HepG2 (cell line): ENCODE measurements around the gene UBR4. TPM values are rescaled to one million over a fixed set of nuclear protein-coding genes. Genes with fewer than 3 reads are reported as not detected.

Source experiments
- AKAP8 ChIP-seq: sonication (generic); formaldehyde crosslinking; IDR thresholded peaks from 2 replicates; pipeline ENCODE4 v1.5.1; 2020; ENCODE audit warnings: mild to moderate bottlenecking, missing genetic modification reagents
- BATF2 ChIP-seq: sonication (generic); formaldehyde crosslinking; IDR thresholded peaks from 2 replicates; pipeline ENCODE4 v1.8.0; 2022; ENCODE audit warnings: mild to moderate bottlenecking, missing genetic modification reagents, moderate library complexity
- BCL6 ChIP-seq: IDR thresholded peaks from 2 replicates; pipeline ENCODE4 v1.6.1; 2016; ENCODE audit warnings: missing genetic modification reagents, missing compliant biosample characterization
- CHD2 ChIP-seq: IDR thresholded peaks from 2 replicates; pipeline ENCODE4 v1.6.1; 2011; ENCODE audit warnings: low read depth, low read length, improper control_type of control experiment
- DBP ChIP-seq: sonication (generic); formaldehyde crosslinking; IDR thresholded peaks from 2 replicates; pipeline ENCODE4 v1.4.0; 2020; ENCODE audit warnings: missing genetic modification reagents; ENCODE audit errors: not compliant biosample characterization
- HNF4A ChIP-seq: sonication (generic); formaldehyde crosslinking; IDR thresholded peaks from 2 replicates; pipeline ENCODE4 v1.4.0; 2020; ENCODE audit warnings: missing genetic modification reagents
- HOXA5 ChIP-seq: sonication (generic); formaldehyde crosslinking; IDR thresholded peaks from 2 replicates; pipeline ENCODE4 v1.4.0; 2020; ENCODE audit warnings: missing genetic modification reagents
- KDM5A ChIP-seq: fragments of 200-600 bp; sonication (generic); IDR thresholded peaks from 2 replicates; pipeline ENCODE4 v1.7.0; 2018; ENCODE audit warnings: antibody characterized with exemption, mild to moderate bottlenecking, low read length, borderline replicate concordance
- KDM5B ChIP-seq: sonication (generic); formaldehyde crosslinking; IDR thresholded peaks from 2 replicates; pipeline ENCODE4 v1.4.0; 2020; ENCODE audit warnings: missing genetic modification reagents, mild to moderate bottlenecking, borderline replicate concordance
- KLF11 ChIP-seq: IDR thresholded peaks from 2 replicates; pipeline ENCODE4 v1.6.1; 2016; ENCODE audit warnings: missing compliant biosample characterization
- NCOA2 ChIP-seq: sonication (generic); formaldehyde crosslinking; IDR thresholded peaks from 2 replicates; pipeline ENCODE4 v1.8.0; 2022; ENCODE audit warnings: inconsistent platforms
- PITX1 ChIP-seq: sonication (generic); formaldehyde crosslinking; IDR thresholded peaks from 2 replicates; pipeline ENCODE4 v1.5.1; 2020; ENCODE audit warnings: mild to moderate bottlenecking, missing genetic modification reagents
- POLR2AphosphoS2 ChIP-seq: IDR thresholded peaks from 2 replicates; pipeline ENCODE4 v1.6.1; 2011; ENCODE audit warnings: low read depth, low read length, improper control_type of control experiment
- TAF15 ChIP-seq: fragments of 200-400 bp; formaldehyde crosslinking; IDR thresholded peaks from one replicate; pipeline ENCODE4 v1.6.1; 2018; ENCODE audit warnings: mild to moderate bottlenecking, low read depth, low read length; ENCODE audit not compliant: poor library complexity, severe bottlenecking
- THAP8 ChIP-seq: sonication (generic); formaldehyde crosslinking; IDR thresholded peaks from 2 replicates; pipeline ENCODE4 v1.5.1; 2020; ENCODE audit warnings: missing genetic modification reagents, mild to moderate bottlenecking, borderline replicate concordance
- THYN1 ChIP-seq: sonication (generic); formaldehyde crosslinking; IDR thresholded peaks from 2 replicates; pipeline ENCODE4 v1.8.1; 2023; ENCODE audit warnings: low read depth, mild to moderate bottlenecking, moderate library complexity, missing genetic modification reagents, borderline replicate concordance
- U2AF2 ChIP-seq: fragments of 200-400 bp; formaldehyde crosslinking; IDR thresholded peaks from 2 replicates; pipeline ENCODE4 v1.6.1; 2017; ENCODE audit warnings: low read depth, mild to moderate bottlenecking, low read length
- ZNF138 ChIP-seq: sonication (generic); formaldehyde crosslinking; IDR thresholded peaks from 2 replicates; pipeline ENCODE4 v1.5.0; 2020; ENCODE audit warnings: mild to moderate bottlenecking, low read depth, missing genetic modification reagents
- ZNF280B ChIP-seq: sonication (generic); formaldehyde crosslinking; IDR thresholded peaks from 2 replicates; pipeline ENCODE4 v1.5.0; 2020; ENCODE audit warnings: missing genetic modification reagents, mild to moderate bottlenecking, borderline replicate concordance
- ZNF549 ChIP-seq: sonication (generic); formaldehyde crosslinking; IDR thresholded peaks from 2 replicates; pipeline ENCODE4 v1.5.0; 2020; ENCODE audit warnings: missing genetic modification reagents
- ZNF574 ChIP-seq: sonication (generic); formaldehyde crosslinking; IDR thresholded peaks from 2 replicates; pipeline ENCODE4 v1.4.0; 2020; ENCODE audit warnings: missing genetic modification reagents
- ZNF644 ChIP-seq: IDR thresholded peaks from 2 replicates; pipeline ENCODE4 v1.6.1; 2016; ENCODE audit warnings: low read depth
- ZNF879 ChIP-seq: sonication (generic); formaldehyde crosslinking; IDR thresholded peaks from 2 replicates; pipeline ENCODE4 v1.8.1; 2023; ENCODE audit warnings: missing genetic modification reagents
- ZSCAN12 ChIP-seq: sonication (generic); formaldehyde crosslinking; IDR thresholded peaks from 2 replicates; pipeline ENCODE4 v1.9.0; 2021; ENCODE audit warnings: mild to moderate bottlenecking, missing genetic modification reagents
- polyA plus RNA-seq, 8 experiments: library from polyadenylated mRNA; depleted of rRNA in 3 of 8; stranded (reverse) in 7 of 8; unstranded in 1 of 8; fragments of >200 nt; fragmentation: Illumina TruSeq in 4 of 8; extraction: Trizol in 4 of 8; gene quantifications; 2 replicates each; pipeline versions ENCODE4 v1.2.1 to v1.2.3, GENCODE V29; 2011 to 2016; ENCODE audit warnings: low read depth in 4 of 8, missing spikeins in 1 of 8, mixed read lengths in 1 of 8; ENCODE audit not compliant: insufficient read depth in 1 of 8
- total RNA-seq, 5 experiments: library from RNA; depleted of rRNA; stranded (reverse); fragments of >200 nt; fragmentation: Illumina TruSeq; extraction: Trizol; gene quantifications; 2 replicates each; pipeline ENCODE4 v1.2.3, GENCODE V29; 2016; ENCODE audit warnings: low read depth in 1 of 5

Gene UBR4
- total and polyA plus RNA-seq, 2 of the 13 experiments (the other 11 are each of a cell fraction or from before 2014, with no cell fraction given), result 59.1 to 106 TPM

- 0 out of 2 replicates have a peak, but pooled peaks have one; percentile 29 for TF ChIP-seq KLF11
- no peak for TF ChIP-seq TAF15
- peak; percentile 73; the same call in 1 of the 2 replicates for TF ChIP-seq PITX1 (CRISPR knock-in tag)
- no peak; the same call in 1 of the 2 replicates for TF ChIP-seq BATF2
- peak; percentile 38 for TF ChIP-seq BCL6
- no peak; the same call in 1 of the 2 replicates for TF ChIP-seq ZNF280B (CRISPR knock-in tag)
- TF ChIP-seq HNF4A (CRISPR knock-in tag), result no peak
- TF ChIP-seq POLR2AphosphoS2, result no peak
- peak; percentile 91 for TF ChIP-seq ZNF879
- peak; percentile 42; the same call in 1 of the 2 replicates for TF ChIP-seq NCOA2
- TF ChIP-seq DBP, result no peak
- peak; percentile 98 for TF ChIP-seq ZNF574 (CRISPR knock-in tag)
- no peak for TF ChIP-seq ZNF138 (CRISPR knock-in tag)
- TF ChIP-seq CHD2, result peak; percentile 89
- TF ChIP-seq U2AF2, result no peak
- no peak for TF ChIP-seq ZNF644 (CRISPR knock-in tag)
- TF ChIP-seq THYN1 (CRISPR knock-in tag), result no peak
- TF ChIP-seq ZNF549, result no peak
- TF ChIP-seq HOXA5 (CRISPR knock-in tag), result no peak; the same call in 1 of the 2 replicates
- no peak; the same call in 1 of the 2 replicates for TF ChIP-seq THAP8 (CRISPR knock-in tag)
- peak; percentile 94 for TF ChIP-seq KDM5A
- TF ChIP-seq ZSCAN12 (CRISPR knock-in tag), result no peak
- TF ChIP-seq AKAP8 (CRISPR knock-in tag), result peak; percentile 27; the same call in 1 of the 2 replicates
- peak; percentile 93 for TF ChIP-seq KDM5B
Observed at GRCh38 chr1:19251305-19252196, 41.5 kb upstream of the UBR4 start, which contains the start of the genes EMC1 and MRTO4 (continued).
